ENCODE data around the gene EFTUD2.

DNA sequence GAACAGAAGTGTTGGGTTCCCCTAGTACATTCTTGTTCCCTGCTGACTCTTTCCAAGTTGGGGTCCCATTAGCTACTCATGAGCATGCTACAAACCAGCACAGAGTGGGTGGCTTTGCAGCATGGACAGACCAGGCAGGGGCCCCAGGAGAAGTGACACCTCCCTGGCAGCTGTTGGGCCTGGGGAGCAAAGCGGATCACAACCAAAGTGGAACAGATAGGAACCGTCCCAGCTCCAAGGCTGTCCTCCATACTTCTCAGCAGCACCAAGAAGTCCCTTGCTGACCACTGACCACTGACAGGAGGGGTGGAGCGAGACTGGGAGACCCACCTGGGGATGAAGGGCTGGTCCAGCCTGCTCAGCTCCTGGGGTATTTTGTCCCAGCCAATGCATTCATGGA, 28.5 kb upstream of the EFTUD2 start:
- TF ChIP-seq SP1 (IDR thresholded peaks at IDR 0.05; ENCODE audit: low read depth, low read length), result no peak
- no peak for TF ChIP-seq POU5F1 (IDR thresholded peaks at IDR 0.05; ENCODE audit: low read depth, low read length)
- TF ChIP-seq, protein P1, sequence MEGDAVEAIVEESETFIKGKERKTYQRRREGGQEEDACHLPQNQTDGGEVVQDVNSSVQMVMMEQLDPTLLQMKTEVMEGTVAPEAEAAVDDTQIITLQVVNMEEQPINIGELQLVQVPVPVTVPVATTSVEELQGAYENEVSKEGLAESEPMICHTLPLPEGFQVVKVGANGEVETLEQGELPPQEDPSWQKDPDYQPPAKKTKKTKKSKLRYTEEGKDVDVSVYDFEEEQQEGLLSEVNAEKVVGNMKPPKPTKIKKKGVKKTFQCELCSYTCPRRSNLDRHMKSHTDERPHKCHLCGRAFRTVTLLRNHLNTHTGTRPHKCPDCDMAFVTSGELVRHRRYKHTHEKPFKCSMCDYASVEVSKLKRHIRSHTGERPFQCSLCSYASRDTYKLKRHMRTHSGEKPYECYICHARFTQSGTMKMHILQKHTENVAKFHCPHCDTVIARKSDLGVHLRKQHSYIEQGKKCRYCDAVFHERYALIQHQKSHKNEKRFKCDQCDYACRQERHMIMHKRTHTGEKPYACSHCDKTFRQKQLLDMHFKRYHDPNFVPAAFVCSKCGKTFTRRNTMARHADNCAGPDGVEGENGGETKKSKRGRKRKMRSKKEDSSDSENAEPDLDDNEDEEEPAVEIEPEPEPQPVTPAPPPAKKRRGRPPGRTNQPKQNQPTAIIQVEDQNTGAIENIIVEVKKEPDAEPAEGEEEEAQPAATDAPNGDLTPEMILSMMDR (IDR thresholded peaks at IDR 0.05; ENCODE audit: control extremely low read depth in 1 of 3, insufficient read depth in 1 of 3, low read depth in 1 of 3, low read length in 3 of 3), result no peak
- TF ChIP-seq CREB1 (IDR thresholded peaks at IDR 0.05), result no peak
- no peak for TF ChIP-seq CHD1 (IDR thresholded peaks at IDR 0.05; ENCODE audit: low read depth, low read length)
- TF ChIP-seq TCF12 (IDR thresholded peaks at IDR 0.05; ENCODE audit: low read depth, low read length), result no peak
